ENCODE measurements around the gene LOXL1.

DNA sequence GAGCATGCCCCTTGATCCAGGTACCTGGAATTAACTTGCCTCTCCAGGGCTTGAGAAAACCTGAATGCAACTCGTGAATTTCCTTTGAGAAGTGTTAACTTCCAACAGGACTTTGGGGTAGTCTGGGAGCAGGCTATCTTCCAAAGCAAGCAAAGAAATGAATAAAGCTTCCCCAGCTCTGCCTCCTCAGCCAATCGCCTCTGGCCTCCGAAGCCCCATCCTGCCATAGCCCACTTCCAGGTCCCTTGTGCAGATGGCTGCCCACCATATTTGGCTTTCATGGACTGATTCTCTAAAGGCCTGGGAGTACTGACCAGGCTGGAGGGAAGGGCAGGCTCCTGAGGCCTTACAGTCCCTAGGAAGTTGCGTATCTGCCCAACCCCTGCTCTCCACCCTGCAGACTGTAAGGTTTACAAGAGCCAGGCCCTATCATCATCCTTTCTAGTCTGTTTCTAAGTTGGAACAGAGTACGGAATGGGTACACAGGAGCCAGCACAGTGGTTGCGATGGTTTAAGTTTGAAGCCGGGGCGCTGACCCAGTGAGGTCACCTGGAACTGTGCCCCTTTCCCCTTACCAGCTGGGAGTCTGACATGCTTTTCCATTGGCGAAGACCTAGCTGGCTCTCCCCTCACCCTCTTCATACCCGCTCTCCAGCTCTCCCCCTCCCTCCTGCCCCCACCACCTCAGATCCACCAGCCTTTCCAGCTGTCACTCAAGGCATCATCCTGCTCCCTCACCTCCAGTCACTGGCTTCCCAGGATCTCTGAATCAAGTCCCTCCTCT lies 67.1 kb downstream of the LOXL1 start:
- TF ChIP-seq POLR2A (IDR thresholded peaks at IDR 0.05): no peak
- TF ChIP-seq, protein P1, sequence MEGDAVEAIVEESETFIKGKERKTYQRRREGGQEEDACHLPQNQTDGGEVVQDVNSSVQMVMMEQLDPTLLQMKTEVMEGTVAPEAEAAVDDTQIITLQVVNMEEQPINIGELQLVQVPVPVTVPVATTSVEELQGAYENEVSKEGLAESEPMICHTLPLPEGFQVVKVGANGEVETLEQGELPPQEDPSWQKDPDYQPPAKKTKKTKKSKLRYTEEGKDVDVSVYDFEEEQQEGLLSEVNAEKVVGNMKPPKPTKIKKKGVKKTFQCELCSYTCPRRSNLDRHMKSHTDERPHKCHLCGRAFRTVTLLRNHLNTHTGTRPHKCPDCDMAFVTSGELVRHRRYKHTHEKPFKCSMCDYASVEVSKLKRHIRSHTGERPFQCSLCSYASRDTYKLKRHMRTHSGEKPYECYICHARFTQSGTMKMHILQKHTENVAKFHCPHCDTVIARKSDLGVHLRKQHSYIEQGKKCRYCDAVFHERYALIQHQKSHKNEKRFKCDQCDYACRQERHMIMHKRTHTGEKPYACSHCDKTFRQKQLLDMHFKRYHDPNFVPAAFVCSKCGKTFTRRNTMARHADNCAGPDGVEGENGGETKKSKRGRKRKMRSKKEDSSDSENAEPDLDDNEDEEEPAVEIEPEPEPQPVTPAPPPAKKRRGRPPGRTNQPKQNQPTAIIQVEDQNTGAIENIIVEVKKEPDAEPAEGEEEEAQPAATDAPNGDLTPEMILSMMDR (IDR thresholded peaks at IDR 0.05 in 4 of 5, conservative IDR thresholded peaks at IDR 0.05 in 1 of 5): no peak
